ENCODE results near the gene ABHD12B. TPM values are rescaled to one million over a fixed set of nuclear protein-coding genes. Genes with fewer than 3 reads are reported as not detected.

ABHD12B gene
- total and polyA plus RNA-seq, 2 of the 13 experiments (the other 11 are each of a cell fraction or from before 2014, with no cell fraction given): not detected

DNA sequence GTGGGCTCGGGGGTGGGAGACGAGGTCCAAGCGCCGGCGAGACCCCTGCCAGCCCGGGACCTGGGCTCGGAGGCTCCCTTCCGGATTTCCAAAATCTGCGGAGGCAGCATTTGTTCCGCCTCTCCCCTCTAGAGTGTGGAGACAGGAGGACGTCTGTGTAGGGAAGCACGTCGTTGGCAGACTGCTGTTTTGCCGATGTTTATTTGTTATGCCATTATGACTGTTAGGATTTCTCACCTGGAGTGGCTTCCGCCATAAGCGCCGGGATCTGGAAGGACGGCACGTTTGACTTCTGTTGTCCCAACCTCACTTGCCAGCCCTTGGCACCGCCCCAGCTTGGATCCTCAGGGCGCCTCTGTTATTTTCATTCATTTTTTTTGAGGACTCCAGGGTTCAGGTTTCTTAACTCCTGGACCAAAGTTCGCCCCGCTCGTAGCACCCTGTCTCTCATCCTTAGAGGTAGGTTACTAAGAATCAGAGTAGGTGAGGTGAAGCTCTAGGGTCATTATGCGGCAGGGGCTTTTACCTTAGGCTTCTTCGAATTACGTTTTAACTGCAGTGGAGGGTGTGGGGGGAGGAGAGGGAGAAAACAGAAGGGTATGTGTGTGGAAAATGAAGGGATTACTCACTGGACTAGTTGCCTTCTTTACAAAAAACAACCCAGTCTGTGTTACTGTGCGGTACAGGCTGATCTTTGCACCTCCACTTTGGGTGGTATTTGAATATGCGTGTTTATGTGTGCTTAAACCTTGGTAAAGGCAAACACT lies 73.0 kb downstream of the ABHD12B start (continued):
- TF ChIP-seq, protein P1, sequence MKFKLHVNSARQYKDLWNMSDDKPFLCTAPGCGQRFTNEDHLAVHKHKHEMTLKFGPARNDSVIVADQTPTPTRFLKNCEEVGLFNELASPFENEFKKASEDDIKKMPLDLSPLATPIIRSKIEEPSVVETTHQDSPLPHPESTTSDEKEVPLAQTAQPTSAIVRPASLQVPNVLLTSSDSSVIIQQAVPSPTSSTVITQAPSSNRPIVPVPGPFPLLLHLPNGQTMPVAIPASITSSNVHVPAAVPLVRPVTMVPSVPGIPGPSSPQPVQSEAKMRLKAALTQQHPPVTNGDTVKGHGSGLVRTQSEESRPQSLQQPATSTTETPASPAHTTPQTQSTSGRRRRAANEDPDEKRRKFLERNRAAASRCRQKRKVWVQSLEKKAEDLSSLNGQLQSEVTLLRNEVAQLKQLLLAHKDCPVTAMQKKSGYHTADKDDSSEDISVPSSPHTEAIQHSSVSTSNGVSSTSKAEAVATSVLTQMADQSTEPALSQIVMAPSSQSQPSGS (CRISPR knock-in tag; IDR thresholded peaks at IDR 0.05): 0 out of 2 replicates have a peak, but pooled peaks have one; percentile 16
- TF ChIP-seq HOXA3 (CRISPR knock-in tag; IDR thresholded peaks at IDR 0.05) (peak; percentile 24; the same call in 1 of the 2 replicates), JUND (CRISPR knock-in tag; IDR thresholded peaks at IDR 0.05) (no peak), HNF4G (IDR thresholded peaks at IDR 0.05; ENCODE audit: borderline replicate concordance, low read depth, low read length) (peak; percentile 35; the same call in 1 of the 2 replicates), HNF4G (CRISPR knock-in tag; IDR thresholded peaks at IDR 0.05; ENCODE audit: borderline replicate concordance, low read depth) (0 out of 2 replicates have a peak, but pooled peaks have one; percentile 32), SKI (IDR thresholded peaks at IDR 0.05; ENCODE audit: partially characterized antibody) (peak; percentile 56), DMAP1 (CRISPR knock-in tag; IDR thresholded peaks at IDR 0.05) (peak; percentile 47), PHF5A (CRISPR knock-in tag; IDR thresholded peaks at IDR 0.05; ENCODE audit: low read depth, unreplicated experiment) (peak; percentile 26), FOXJ3 (CRISPR knock-in tag; IDR thresholded peaks at IDR 0.05; ENCODE audit: borderline replicate concordance) (peak; percentile 43; the same call in 1 of the 2 replicates), AGO1 (IDR thresholded peaks at IDR 0.05; ENCODE audit: low read depth, low read length, poor library complexity, severe bottlenecking) (no peak), FOXA1 (IDR thresholded peaks at IDR 0.05) (no peak), FOXA1 (CRISPR knock-in tag; IDR thresholded peaks at IDR 0.05) (peak; percentile 43; the same call in 1 of the 2 replicates), NCOR1 (IDR thresholded peaks at IDR 0.05; ENCODE audit: borderline replicate concordance, low read length) (peak; percentile 86), ASH2L (IDR thresholded peaks at IDR 0.05; ENCODE audit: insufficient read length, low read depth, low read length) (peak; percentile 67), SOX13 (IDR thresholded peaks at IDR 0.05) (no peak), SOX13 (CRISPR knock-in tag; conservative IDR thresholded peaks at IDR 0.05 in 1 of 2, IDR thresholded peaks at IDR 0.05 in 1 of 2) (peak in 1 of 2 experiments; percentile 33; a peak in 1 of 4 replicates)
- TF ChIP-seq, protein P2, sequence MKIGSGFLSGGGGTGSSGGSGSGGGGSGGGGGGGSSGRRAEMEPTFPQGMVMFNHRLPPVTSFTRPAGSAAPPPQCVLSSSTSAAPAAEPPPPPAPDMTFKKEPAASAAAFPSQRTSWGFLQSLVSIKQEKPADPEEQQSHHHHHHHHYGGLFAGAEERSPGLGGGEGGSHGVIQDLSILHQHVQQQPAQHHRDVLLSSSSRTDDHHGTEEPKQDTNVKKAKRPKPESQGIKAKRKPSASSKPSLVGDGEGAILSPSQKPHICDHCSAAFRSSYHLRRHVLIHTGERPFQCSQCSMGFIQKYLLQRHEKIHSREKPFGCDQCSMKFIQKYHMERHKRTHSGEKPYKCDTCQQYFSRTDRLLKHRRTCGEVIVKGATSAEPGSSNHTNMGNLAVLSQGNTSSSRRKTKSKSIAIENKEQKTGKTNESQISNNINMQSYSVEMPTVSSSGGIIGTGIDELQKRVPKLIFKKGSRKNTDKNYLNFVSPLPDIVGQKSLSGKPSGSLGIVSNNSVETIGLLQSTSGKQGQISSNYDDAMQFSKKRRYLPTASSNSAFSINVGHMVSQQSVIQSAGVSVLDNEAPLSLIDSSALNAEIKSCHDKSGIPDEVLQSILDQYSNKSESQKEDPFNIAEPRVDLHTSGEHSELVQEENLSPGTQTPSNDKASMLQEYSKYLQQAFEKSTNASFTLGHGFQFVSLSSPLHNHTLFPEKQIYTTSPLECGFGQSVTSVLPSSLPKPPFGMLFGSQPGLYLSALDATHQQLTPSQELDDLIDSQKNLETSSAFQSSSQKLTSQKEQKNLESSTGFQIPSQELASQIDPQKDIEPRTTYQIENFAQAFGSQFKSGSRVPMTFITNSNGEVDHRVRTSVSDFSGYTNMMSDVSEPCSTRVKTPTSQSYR (CRISPR knock-in tag; IDR thresholded peaks at IDR 0.05; ENCODE audit: borderline replicate concordance): peak; percentile 81; the same call in 1 of the 2 replicates
- TF ChIP-seq, protein P3, sequence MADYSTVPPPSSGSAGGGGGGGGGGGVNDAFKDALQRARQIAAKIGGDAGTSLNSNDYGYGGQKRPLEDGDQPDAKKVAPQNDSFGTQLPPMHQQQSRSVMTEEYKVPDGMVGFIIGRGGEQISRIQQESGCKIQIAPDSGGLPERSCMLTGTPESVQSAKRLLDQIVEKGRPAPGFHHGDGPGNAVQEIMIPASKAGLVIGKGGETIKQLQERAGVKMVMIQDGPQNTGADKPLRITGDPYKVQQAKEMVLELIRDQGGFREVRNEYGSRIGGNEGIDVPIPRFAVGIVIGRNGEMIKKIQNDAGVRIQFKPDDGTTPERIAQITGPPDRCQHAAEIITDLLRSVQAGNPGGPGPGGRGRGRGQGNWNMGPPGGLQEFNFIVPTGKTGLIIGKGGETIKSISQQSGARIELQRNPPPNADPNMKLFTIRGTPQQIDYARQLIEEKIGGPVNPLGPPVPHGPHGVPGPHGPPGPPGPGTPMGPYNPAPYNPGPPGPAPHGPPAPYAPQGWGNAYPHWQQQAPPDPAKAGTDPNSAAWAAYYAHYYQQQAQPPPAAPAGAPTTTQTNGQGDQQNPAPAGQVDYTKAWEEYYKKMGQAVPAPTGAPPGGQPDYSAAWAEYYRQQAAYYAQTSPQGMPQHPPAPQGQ (CRISPR knock-in tag; IDR thresholded peaks at IDR 0.05; ENCODE audit: borderline replicate concordance): no peak
